Tibial nerve (tissue), 4 donors: ENCODE measurements around the gene EML6. TPM values are rescaled to one million over a fixed set of nuclear protein-coding genes. Genes with fewer than 3 reads are reported as not detected.

Experiments used
- DNase-seq, 2 donors: peaks; one replicate each; pipeline ENCODE4 v3.0.0-alpha.2; 2019; ENCODE audit warnings: low spot score in 2 of 2
- H3K27ac ChIP-seq, 4 donors: fragments of 200-600 bp; sonication (generic) in 3 of 4; one replicate each; pipeline ENCODE4 v1.5.1; 2017 to 2019; ENCODE audit warnings: mild to moderate bottlenecking in 1 of 4
- H3K27me3 ChIP-seq, 2 donors: fragments of 200-600 bp; sonication (generic) in 1 of 2; one replicate each; pipeline versions ENCODE4 v1.5.1 to v1.6.0; 2017 to 2019
- H3K36me3 ChIP-seq, 3 donors: fragments of 200-600 bp; sonication (generic); one replicate each; pipeline ENCODE4 v1.5.1; 2018 to 2019
- H3K4me1 ChIP-seq, 4 donors: fragments of 200-600 bp; sonication (generic) in 3 of 4; one replicate each; pipeline ENCODE4 v1.5.1; 2017 to 2019
- H3K4me3 ChIP-seq, 4 donors: fragments of 200-600 bp; sonication (generic) in 3 of 4; one replicate each; pipeline ENCODE4 v1.5.1; 2017 to 2019; ENCODE audit warnings: mild to moderate bottlenecking in 1 of 4, moderate library complexity in 1 of 4
- H3K9me3 ChIP-seq, 4 donors: fragments of 200-600 bp; sonication (generic) in 3 of 4; one replicate each; pipeline ENCODE4 v1.5.1; 2017 to 2019
- EP300 ChIP-seq, 2 donors: sonication (generic); formaldehyde crosslinking; IDR thresholded peaks; one replicate each; pipeline ENCODE4 v1.6.1; 2017; ENCODE audit warnings: antibody characterized with exemption in 2 of 2, mild to moderate bottlenecking in 1 of 2
- POLR2A ChIP-seq, 2 donors: fragments of 450-650 bp; IDR thresholded peaks; one replicate each; pipeline ENCODE4 v1.6.1; 2017; ENCODE audit warnings: antibody characterized with exemption in 2 of 2, mild to moderate bottlenecking in 2 of 2, moderate library complexity in 2 of 2
- WGBS, 2 donors: methylation state at CpG; one replicate each; pipeline ENCODE4 v1.1.5; 2018; 5-methylcytosine and 5-hydroxymethylcytosine counted together
- total RNA-seq, 4 donors: library from RNA; depleted of rRNA; stranded (reverse); fragments of >200 nt; gene quantifications; one replicate each; pipeline ENCODE4 v1.1.0, GENCODE V29; 2016
- TF ChIP-seq, protein P1 (sequence below), 5 experiments: fragments of 200-600 bp in 3 of 5; fragments of 450-650 bp in 2 of 5; sonication (generic) in 3 of 5; IDR thresholded peaks; one replicate each; pipeline ENCODE4 v1.5.1; 2016 to 2019; ENCODE audit warnings: antibody characterized with exemption in 5 of 5, mild to moderate bottlenecking in 3 of 5, moderate library complexity in 2 of 5

EML6 gene
- total RNA-seq, 4 donors from 2014 or later, result 0.60 to 18.0 (median 0.93) TPM

DNA sequence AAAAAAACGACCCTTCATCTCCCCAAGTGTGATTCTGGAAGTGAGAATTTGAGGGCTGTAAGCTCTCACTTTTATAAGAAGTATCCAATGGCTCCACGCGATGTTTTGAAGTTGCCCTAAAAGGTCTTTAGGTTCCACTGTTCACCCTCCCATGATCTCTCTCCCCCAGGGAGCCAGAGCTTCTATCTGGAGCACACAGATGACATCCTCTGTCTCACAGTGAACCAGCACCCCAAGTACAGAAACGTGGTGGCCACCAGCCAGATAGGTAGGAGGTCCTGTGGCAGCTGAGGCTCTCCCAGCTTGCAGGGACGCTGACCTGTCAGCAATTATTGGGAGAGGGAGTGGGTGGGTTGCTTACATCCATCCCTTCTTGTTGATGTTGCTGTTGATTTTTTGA lies 229.0 kb downstream of the EML6 start:
- TF ChIP-seq POLR2A (IDR thresholded peaks at IDR 0.05) (no peak), EP300 (IDR thresholded peaks at IDR 0.05) (no peak)
- TF ChIP-seq, protein P1, sequence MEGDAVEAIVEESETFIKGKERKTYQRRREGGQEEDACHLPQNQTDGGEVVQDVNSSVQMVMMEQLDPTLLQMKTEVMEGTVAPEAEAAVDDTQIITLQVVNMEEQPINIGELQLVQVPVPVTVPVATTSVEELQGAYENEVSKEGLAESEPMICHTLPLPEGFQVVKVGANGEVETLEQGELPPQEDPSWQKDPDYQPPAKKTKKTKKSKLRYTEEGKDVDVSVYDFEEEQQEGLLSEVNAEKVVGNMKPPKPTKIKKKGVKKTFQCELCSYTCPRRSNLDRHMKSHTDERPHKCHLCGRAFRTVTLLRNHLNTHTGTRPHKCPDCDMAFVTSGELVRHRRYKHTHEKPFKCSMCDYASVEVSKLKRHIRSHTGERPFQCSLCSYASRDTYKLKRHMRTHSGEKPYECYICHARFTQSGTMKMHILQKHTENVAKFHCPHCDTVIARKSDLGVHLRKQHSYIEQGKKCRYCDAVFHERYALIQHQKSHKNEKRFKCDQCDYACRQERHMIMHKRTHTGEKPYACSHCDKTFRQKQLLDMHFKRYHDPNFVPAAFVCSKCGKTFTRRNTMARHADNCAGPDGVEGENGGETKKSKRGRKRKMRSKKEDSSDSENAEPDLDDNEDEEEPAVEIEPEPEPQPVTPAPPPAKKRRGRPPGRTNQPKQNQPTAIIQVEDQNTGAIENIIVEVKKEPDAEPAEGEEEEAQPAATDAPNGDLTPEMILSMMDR (IDR thresholded peaks at IDR 0.05), result no peak
- no peak overlapping the region for H3K27ac ChIP-seq
- 64 to 77% methylated on average over 5 of the region's 5 CpGs for WGBS, 2 donors
- DNase-seq, result no peak
- H3K9me3 ChIP-seq, result no peaks in the 10 kb centered on the region
- no peaks in the 10 kb centered on the region for H3K27me3 ChIP-seq
- no peaks in the 10 kb centered on the region for H3K36me3 ChIP-seq
- H3K4me1 ChIP-seq, result peaks cover 0 to 11% (median 0%) of the 10 kb centered on the region in 4 donors
- H3K4me3 ChIP-seq, result no peak overlapping the region

DNA sequence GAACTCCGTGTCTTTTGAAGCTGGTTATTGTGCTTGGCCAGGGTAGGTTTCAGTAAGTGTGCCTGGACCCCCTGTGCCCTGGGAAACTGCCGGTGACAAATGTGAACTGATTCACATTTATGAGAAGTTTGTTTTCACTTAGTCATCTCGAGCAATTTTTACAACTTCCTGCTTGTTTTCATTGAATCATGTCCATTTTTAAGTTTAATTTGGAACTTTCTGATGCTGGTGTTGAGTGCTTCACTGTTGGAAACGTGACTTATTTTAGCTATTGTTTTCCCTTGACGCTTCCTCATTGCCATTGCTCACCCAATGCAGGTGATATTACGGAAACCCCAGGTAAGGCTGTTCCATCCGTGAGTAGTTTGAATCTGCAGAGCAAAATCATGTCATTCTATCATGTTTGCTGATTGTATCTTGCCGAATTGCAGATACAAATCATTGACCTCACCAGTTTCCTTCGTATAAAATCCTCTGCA lies 229.6 kb downstream of the EML6 start:
- H3K9me3 ChIP-seq, result no peaks in the 10 kb centered on the region
- H3K36me3 ChIP-seq, result no peaks in the 10 kb centered on the region
- no peaks in the 10 kb centered on the region for H3K27me3 ChIP-seq
- TF ChIP-seq, protein P1 (IDR thresholded peaks at IDR 0.05), result no peak
- no peak for TF ChIP-seq EP300 (IDR thresholded peaks at IDR 0.05)
- no peak for TF ChIP-seq POLR2A (IDR thresholded peaks at IDR 0.05)
- H3K4me3 ChIP-seq, result no peak overlapping the region
- H3K4me1 ChIP-seq, result peaks cover 0 to 5% (median 0%) of the 10 kb centered on the region in 4 donors
- WGBS, 2 donors, result 48 to 53% methylated on average over 9 of the region's 9 CpGs
- no peak overlapping the region for H3K27ac ChIP-seq
- DNase-seq, result no peak

DNA sequence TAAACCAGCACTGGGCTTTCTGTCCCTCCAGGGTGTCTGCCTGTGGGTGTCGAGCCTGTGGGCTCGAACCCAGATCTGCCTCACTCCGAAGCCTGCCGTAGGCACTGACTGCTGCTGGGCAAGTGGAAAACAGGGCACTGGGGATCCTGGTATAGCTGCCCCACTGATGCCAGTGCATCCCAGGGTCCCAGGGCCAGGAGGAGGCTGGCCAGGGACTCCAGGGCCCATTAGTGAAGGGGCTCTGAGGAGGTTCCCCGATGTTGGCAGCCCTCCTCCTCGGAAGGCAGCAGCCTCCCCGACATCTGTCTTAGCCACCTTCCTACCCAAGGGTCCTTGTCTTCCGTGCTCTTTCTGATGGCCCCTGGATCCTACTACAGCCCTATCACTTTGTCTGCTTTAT lies 230.7 kb downstream of the EML6 start:
- Histone ChIP-seq H3K36me3 (no peaks in the 10 kb centered on the region), H3K9me3 (no peaks in the 10 kb centered on the region), H3K27me3 (no peaks in the 10 kb centered on the region), H3K4me3 (no peak overlapping the region), H3K4me1 (no peaks in the 10 kb centered on the region), H3K27ac (no peak overlapping the region)
- TF ChIP-seq, protein P1 (IDR thresholded peaks at IDR 0.05), result no peak
- no peak for TF ChIP-seq POLR2A (IDR thresholded peaks at IDR 0.05)
- TF ChIP-seq EP300 (IDR thresholded peaks at IDR 0.05), result no peak
- 84 to 85% methylated on average over 4 to 8 of the region's 8 CpGs for whole genome bisulfite sequencing, 2 donors
- no peak for DNase-seq

DNA sequence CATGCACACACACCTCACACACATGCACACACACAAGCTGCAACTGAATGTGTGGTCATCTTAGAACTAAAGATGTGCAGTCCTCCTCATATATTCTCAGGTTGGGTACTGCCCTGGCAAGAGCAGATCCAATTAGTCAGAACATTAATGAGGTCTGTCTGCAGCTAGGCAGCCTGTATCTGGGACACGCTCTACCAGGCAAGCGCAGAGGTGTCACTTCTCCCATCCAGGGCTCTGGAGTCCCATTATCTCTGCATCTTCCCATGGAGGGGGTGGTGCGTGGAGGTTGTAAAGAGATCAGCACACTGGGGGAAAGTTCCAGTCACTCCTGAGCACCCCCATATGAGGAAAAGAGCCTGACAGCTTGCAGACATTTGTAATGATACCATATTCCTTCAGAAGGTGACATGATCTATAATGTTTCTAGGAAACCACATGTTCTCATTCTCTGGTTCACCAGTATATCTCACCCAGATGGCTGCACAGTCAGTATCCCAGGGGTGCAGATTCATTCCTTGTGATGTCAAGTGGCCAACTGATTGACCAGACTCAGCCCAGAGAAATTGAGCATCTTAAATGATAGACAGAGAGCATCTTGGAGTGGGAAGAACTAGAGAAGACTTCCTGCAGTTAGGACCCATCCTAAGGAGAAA lies 231.4 kb downstream of the EML6 start:
- DNase-seq, result no peak
- Histone ChIP-seq H3K27ac (no peak overlapping the region), H3K4me3 (no peak overlapping the region), H3K4me1 (no peaks in the 10 kb centered on the region), H3K27me3 (no peaks in the 10 kb centered on the region), H3K9me3 (no peaks in the 10 kb centered on the region), H3K36me3 (no peaks in the 10 kb centered on the region)
- WGBS, 2 donors, result 94 to 97% methylated on average over 3 of the region's 3 CpGs
- TF ChIP-seq, protein P1 (IDR thresholded peaks at IDR 0.05), result no peak
- no peak for TF ChIP-seq POLR2A (IDR thresholded peaks at IDR 0.05)
- TF ChIP-seq EP300 (IDR thresholded peaks at IDR 0.05), result no peak

DNA sequence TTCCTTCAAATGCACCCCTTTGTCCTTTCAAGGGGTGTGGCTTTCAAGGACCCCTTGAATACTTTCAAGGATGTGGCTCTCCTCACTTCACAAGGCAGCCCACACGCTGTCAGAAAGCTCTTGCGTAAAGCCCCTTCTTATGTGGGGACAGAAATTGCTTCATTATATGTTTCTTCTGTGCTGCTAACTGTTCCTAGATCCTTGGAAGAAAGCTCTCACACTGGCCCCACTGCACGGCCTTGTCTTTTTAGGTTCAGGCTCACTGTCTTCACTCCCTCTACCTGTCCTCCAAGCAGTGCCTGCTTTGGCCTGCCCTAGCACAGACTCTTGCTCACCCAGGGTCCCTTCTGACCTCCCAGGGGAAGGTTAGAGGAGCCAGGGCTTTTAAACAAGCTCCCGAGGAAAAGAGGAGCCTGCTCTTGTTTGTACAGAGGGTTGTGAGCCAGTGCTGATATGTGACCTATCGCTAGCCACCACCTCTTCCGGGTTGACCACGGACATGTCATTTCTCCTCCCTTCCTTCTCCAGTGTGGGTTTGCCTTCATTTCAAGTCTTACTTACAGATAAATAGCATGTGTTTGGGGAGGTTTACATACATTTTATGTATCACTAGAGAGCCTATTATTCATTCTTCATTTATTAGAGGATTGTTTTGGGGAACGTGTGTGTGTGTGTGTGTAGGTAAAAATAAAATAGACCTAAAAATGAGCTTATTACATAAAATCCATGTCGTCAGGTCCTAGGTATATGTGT lies 232.1 kb downstream of the EML6 start:
- H3K27ac ChIP-seq, result no peak overlapping the region
- 72 to 73% methylated on average over 9 of the region's 9 CpGs for WGBS, 2 donors
- no peaks in the 10 kb centered on the region for H3K36me3 ChIP-seq
- TF ChIP-seq POLR2A (IDR thresholded peaks at IDR 0.05), result no peak
- TF ChIP-seq, protein P1 (IDR thresholded peaks at IDR 0.05), result no peak
- H3K4me1 ChIP-seq, result no peaks in the 10 kb centered on the region
- H3K9me3 ChIP-seq, result no peaks in the 10 kb centered on the region
- H3K4me3 ChIP-seq, result no peak overlapping the region
- no peak for DNase-seq
- no peaks in the 10 kb centered on the region for H3K27me3 ChIP-seq
